GM10266 (cell line): ENCODE results near the gene FOLR1.

ENCODE experiments used
- DNase-seq: peaks from one replicate; pipeline ENCODE4 v3.0.0; 2012; ENCODE audit errors: extremely low spot score
- TF ChIP-seq, protein P1 (sequence below): IDR thresholded peaks from 2 replicates; pipeline ENCODE4 v1.5.1; 2012; ENCODE audit warnings: mild to moderate bottlenecking, low read depth; ENCODE audit not compliant: control insufficient read depth, insufficient read depth; ENCODE audit errors: missing control alignments

The FOLR1 gene

DNA sequence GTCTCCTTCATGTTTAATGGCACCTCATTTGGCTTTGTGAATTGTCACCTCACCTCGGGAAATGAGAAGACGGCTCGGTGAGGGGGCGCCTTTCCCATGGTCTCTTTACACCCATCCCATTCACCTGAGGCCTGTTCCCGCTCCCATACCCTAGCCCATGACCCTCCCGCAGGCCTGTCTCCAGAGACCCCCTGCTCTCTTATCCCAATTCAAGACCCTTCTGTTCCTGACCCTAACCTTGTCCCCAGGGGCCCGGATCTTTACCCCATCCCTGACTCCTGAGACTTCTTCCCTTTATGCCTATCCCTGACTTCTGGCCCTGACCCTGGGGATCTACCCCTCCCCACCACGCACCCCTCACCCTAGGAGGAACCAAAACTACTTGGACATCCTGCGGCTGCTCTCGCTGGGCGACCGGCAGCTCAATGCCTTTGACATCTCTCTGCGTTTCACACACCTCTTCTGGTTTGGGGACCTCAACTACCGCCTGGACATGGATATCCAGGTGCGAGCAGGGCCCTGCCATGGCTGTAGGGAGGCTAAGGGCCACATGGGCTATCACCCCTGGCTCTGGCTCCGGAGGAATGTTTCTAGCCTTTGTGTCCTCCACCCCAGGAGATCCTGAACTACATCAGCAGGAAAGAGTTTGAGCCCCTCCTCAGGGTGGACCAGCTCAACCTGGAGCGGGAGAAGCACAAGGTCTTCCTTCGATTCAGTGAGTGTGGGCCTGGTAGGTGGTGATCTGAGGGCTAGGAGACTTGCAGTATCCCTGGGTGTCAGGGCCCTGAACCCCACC is 40.5 kb downstream of the FOLR1 start:
- peak; percentile 10 for DNase-seq
- TF ChIP-seq, protein P1, sequence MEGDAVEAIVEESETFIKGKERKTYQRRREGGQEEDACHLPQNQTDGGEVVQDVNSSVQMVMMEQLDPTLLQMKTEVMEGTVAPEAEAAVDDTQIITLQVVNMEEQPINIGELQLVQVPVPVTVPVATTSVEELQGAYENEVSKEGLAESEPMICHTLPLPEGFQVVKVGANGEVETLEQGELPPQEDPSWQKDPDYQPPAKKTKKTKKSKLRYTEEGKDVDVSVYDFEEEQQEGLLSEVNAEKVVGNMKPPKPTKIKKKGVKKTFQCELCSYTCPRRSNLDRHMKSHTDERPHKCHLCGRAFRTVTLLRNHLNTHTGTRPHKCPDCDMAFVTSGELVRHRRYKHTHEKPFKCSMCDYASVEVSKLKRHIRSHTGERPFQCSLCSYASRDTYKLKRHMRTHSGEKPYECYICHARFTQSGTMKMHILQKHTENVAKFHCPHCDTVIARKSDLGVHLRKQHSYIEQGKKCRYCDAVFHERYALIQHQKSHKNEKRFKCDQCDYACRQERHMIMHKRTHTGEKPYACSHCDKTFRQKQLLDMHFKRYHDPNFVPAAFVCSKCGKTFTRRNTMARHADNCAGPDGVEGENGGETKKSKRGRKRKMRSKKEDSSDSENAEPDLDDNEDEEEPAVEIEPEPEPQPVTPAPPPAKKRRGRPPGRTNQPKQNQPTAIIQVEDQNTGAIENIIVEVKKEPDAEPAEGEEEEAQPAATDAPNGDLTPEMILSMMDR: no peak

DNA sequence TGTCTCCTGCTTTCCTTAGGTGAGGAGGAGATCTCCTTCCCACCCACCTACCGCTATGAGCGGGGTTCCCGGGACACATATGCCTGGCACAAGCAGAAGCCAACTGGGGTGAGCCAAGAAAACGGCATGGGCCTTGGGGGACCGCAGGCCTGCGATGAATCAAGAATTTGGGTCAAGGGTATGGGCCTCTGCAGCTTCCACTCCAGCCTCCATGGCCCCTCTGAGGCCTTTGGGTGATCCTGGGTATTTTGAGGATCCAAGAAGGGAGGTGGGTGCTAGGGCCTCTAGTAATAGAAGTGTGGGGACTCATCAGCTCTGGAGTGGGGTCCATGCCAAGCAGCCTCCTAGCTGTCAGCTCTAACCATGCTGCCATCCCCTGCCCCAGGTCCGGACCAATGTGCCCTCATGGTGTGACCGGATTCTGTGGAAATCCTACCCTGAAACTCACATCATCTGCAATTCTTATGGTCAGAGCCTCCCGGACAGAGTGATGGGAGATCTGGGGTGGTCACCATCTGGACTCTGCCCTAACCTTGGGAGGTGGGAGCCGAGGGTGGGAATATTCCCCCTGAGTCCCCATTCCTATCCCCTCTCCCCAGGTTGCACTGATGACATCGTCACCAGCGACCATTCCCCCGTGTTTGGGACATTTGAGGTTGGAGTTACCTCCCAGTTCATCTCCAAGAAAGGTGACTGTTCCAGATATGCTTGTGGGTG is 41.3 kb downstream of the FOLR1 start:
- DNase-seq: peak; percentile 5
- TF ChIP-seq, protein P1: no peak

DNA sequence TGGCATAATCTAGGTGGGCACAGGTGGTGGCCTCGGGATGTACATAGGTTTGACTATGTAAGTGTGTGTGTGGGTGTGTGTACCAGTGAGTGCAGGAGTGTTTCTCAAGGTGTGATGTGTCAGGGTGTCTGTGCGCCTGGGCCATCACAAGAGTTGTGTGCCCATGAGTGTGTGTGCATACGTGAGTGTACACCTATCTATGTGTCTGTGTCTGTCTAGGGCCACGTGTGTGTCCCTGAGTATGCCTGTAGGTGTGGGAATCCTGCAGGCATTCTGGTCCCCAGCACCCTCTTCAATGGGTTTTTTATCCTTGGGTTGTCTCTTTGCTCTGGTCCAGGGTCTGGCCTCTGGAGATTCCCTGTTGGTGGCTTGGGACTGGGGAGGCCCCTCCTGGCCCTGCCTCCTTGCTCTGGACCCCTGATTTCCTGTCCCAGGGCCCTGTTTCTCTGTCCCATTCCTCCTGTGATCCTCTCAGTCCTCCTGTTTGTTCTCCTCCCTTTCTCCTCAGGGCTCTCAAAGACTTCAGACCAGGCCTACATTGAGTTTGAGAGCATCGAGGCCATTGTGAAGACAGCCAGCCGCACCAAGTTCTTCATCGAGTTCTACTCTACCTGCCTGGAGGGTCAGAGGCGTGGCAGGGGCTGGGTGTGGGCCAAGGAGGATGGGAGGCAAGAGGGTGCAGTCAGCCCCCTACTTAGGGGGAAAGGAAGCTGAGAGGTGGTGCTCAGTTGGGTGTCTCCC is 42.0 kb downstream of the FOLR1 start:
- peak; percentile 15 for DNase-seq
- TF ChIP-seq, protein P1: no peak

DNA sequence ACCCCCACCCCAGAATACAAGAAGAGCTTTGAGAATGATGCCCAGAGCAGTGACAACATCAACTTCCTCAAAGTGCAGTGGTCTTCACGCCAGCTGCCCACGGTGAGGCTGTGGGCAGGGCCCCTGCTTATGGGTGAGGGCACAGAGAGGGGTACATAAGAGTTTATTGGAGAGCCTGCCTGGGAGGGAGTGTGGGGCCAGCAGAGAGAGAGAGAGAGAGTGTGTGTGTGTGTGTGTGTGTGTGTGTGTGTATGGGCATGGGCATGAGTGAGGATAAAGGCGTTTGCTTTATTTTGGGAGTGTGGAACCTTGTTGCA is 42.5 kb downstream of the FOLR1 start:
- peak; percentile 5 for DNase-seq
- TF ChIP-seq, protein P1: no peak

DNA sequence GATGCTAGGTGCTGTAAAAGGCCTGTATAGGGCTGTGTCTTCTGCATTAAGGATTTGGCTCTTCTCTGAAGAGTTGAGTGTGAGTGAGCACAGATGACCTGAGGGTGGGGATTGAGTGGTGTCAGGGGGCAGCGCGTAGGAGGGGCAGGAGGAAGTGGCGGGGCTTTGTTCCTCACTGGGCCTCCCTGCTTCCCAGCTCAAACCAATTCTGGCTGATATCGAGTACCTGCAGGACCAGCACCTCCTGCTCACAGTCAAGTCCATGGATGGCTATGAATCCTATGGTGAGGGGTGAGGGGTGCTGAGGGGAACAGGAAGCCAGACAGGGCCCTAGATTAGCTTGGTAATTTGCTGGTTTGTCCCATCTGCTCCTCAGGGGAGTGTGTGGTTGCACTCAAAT is 43.0 kb downstream of the FOLR1 start:
- TF ChIP-seq, protein P1: no peak
- DNase-seq: no peak

DNA sequence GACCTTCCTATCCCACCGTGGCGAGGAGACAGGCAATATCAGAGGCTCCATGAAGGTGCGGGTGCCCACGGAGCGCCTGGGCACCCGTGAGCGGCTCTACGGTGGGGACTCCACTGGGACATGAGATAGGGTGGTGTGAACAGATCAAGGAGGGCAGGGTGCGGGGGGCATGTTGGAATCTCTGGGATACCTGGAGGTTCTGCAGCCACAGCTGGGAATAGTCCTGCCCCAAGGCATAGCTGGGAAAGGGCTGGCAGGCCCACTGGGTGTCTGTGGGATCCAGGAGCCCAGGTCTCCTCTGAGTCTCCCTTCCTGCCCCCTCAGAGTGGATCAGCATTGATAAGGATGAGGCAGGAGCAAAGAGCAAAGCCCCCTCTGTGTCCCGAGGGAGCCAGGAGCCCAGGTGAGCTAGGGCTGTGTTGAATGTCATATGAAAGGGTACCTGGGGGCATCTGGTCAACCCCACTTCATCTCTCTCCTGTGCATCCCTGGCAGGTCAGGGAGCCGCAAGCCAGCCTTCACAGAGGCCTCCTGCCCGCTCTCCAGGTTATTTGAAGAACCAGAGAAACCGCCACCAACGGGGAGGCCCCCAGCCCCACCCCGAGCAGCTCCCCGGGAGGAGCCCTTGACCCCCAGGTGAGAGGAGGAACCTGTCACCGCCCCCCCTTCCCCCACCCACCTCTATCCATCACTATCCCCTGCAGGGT is 43.6 kb downstream of the FOLR1 start:
- DNase-seq: no peak
- TF ChIP-seq, protein P1: no peak
